Progenitor cell of endocrine pancreas (in vitro differentiated cells): ENCODE results near the gene KRT72. TPM values are rescaled to one million over a fixed set of nuclear protein-coding genes. Genes with fewer than 3 reads are reported as not detected.

Experiments used
- DNase-seq: peaks from one replicate; pipeline ENCODE4 v3.0.0; 2021; ENCODE audit warnings: low spot score; ENCODE audit not compliant: unreplicated experiment
- H3K27ac Mint-ChIP-seq: 2 replicates; pipeline ENCODE4 v1.8.0; 2021; ENCODE audit warnings: mild to moderate bottlenecking, moderate library complexity, mixed read lengths
- H3K27me3 Mint-ChIP-seq: 2 replicates; pipeline ENCODE4 v1.8.0; 2021; ENCODE audit warnings: mixed read lengths
- H3K36me3 Mint-ChIP-seq: 2 replicates; pipeline ENCODE4 v1.8.0; 2022; ENCODE audit warnings: mixed read lengths; ENCODE audit not compliant: insufficient read depth
- H3K4me1 Mint-ChIP-seq: 2 replicates; pipeline ENCODE4 v1.8.0; 2021; ENCODE audit warnings: low read depth, mixed read lengths
- H3K4me3 Mint-ChIP-seq: 2 replicates; pipeline ENCODE4 v1.8.0; 2021; ENCODE audit warnings: low read depth, mild to moderate bottlenecking, moderate library complexity, mixed read lengths
- H3K9me3 Mint-ChIP-seq: 2 replicates; pipeline ENCODE4 v1.8.0; 2021; ENCODE audit warnings: low read depth, mixed read lengths
- total RNA-seq: library from RNA; stranded (reverse); gene quantifications from 2 replicates; pipeline ENCODE4 v1.2.1, GENCODE V29; 2021
- TF ChIP-seq, protein P1 (sequence below): fragments of 200-600 bp; sonication (generic); IDR thresholded peaks from one replicate; pipeline ENCODE4 v1.5.0; 2021; ENCODE audit warnings: antibody characterized with exemption, mild to moderate bottlenecking; ENCODE audit not compliant: unreplicated experiment

The KRT72 gene
- total RNA-seq, 1 donor from 2014 or later: not detected

DNA sequence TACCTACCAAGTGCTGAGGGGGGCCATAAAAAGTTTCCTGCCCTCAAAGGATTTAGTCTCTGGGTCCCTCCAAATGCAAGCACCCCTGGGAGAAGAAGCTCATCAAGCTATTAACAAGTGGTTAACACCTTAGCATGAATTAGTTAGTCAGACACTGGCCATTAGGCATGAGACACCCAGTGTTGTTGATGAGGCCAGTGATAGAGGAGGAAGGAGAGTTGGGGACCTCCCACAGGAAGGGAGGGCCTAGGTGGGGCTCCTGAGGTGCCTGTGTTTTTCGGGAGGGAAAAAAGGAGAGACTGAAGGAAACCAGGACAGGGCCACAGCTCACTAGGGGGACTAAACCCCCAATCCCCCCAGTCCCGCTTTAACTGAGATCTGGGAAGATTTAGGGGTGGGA lies 43.8 kb downstream of the KRT72 start:
- Mint-ChIP-seq H3K4me3 (no peak overlapping the region), H3K27ac (no peak overlapping the region), H3K36me3 (no peaks in the 10 kb centered on the region), H3K27me3 (peaks cover 55% of the 10 kb centered on the region), H3K9me3 (no peaks in the 10 kb centered on the region), H3K4me1 (no peaks in the 10 kb centered on the region)
- DNase-seq: no peak
- TF ChIP-seq, protein P1, sequence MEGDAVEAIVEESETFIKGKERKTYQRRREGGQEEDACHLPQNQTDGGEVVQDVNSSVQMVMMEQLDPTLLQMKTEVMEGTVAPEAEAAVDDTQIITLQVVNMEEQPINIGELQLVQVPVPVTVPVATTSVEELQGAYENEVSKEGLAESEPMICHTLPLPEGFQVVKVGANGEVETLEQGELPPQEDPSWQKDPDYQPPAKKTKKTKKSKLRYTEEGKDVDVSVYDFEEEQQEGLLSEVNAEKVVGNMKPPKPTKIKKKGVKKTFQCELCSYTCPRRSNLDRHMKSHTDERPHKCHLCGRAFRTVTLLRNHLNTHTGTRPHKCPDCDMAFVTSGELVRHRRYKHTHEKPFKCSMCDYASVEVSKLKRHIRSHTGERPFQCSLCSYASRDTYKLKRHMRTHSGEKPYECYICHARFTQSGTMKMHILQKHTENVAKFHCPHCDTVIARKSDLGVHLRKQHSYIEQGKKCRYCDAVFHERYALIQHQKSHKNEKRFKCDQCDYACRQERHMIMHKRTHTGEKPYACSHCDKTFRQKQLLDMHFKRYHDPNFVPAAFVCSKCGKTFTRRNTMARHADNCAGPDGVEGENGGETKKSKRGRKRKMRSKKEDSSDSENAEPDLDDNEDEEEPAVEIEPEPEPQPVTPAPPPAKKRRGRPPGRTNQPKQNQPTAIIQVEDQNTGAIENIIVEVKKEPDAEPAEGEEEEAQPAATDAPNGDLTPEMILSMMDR: no peak

DNA sequence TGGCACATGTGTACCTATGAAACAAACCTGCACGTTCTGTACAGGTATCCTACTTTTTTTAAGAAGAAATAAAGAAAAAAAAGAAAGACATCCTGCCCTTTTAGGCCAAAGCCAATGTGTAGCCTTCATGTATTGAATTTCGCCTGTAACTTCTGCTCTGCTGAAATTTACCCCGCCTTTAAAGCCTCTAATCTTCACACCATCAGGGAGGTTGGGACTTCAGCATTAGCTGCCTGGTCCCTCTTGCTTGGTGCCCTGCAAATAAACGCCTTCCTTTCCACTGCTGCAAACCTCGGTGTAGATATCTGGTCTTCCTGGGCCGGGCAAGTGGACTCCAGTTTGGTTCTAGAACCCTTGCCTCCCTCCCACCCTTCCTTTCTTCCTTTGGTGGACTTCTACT lies 45.7 kb downstream of the KRT72 start:
- peaks cover 60% of the 10 kb centered on the region for H3K27me3 Mint-ChIP-seq
- no peak for DNase-seq
- H3K27ac Mint-ChIP-seq: no peak overlapping the region
- TF ChIP-seq, protein P1: no peak
- no peaks in the 10 kb centered on the region for H3K36me3 Mint-ChIP-seq
- no peaks in the 10 kb centered on the region for H3K4me1 Mint-ChIP-seq
- H3K4me3 Mint-ChIP-seq: no peak overlapping the region
- no peaks in the 10 kb centered on the region for H3K9me3 Mint-ChIP-seq

DNA sequence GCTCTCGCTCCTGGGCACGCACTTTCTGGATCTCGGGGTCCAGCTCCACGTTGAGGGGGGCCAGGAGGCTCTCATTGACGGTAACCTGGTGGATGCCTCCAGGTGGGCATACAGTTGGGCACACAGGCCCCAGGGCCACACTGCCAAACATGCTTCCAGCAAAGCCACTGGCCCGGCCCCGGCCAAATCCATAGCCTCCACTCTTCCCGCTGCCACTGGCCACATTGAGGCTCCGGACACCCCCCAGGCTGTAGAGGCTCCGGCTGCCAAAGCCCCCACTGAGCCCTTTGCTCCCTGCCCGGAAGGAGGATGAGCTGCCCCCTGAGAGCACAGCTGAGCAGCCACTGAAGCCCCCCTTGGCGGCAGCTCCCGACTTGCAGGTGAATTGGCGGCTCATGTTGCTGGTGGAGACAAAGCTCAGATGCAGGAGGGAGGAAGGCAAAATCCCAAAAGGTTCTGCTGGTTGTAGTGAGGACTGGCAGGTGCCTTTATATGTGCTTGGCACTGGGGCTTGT lies 48.5 kb downstream of the KRT72 start, which contains the start of gene KRT71:
Gene KRT71 (minus strand): TSS at position 465 of the 515 bp plus-strand sequence. CDS start 68 bp downstream, at position 397.
- Mint-ChIP-seq H3K27me3 (peaks cover 55% of the 10 kb centered on the region), H3K27ac (no peak within 1 kb of the TSS), H3K4me3 (no peak within 1 kb of the TSS)

DNA sequence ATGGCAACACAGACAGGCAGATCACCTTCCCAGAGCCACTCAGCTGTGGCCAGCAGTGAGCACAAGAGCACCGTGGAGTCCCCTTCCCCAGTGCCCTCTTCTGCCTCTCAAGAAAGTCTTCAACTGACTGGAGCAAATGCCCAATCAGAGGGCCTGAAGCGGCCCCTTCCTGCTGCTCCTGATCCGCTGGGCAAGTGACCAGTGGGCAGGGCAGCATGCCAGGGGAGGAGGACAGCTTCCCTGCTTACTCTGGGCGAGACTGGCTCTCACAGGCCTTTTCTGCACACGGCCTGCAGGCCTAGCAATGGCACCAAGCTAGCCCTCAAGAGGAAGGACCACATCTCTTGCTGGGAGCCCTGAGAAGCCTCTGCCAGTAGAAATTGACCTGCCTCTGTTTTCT lies 49.2 kb downstream of the KRT72 start:
- no peak for DNase-seq
- Mint-ChIP-seq H3K27me3 (peaks cover 57% of the 10 kb centered on the region), H3K9me3 (no peaks in the 10 kb centered on the region), H3K36me3 (no peaks in the 10 kb centered on the region), H3K4me1 (no peaks in the 10 kb centered on the region), H3K27ac (no peak overlapping the region), H3K4me3 (no peak overlapping the region)
- TF ChIP-seq, protein P1: no peak

More for the DNA sequence above, 48.5 kb downstream of the KRT72 start, which contains the start of gene KRT71:
- Mint-ChIP-seq H3K9me3 (no peaks in the 10 kb centered on the region), H3K4me1 (no peaks in the 10 kb centered on the region), H3K36me3 (no peaks in the 10 kb centered on the region)
- TF ChIP-seq, protein P1: no peak
- no peak for DNase-seq

DNA sequence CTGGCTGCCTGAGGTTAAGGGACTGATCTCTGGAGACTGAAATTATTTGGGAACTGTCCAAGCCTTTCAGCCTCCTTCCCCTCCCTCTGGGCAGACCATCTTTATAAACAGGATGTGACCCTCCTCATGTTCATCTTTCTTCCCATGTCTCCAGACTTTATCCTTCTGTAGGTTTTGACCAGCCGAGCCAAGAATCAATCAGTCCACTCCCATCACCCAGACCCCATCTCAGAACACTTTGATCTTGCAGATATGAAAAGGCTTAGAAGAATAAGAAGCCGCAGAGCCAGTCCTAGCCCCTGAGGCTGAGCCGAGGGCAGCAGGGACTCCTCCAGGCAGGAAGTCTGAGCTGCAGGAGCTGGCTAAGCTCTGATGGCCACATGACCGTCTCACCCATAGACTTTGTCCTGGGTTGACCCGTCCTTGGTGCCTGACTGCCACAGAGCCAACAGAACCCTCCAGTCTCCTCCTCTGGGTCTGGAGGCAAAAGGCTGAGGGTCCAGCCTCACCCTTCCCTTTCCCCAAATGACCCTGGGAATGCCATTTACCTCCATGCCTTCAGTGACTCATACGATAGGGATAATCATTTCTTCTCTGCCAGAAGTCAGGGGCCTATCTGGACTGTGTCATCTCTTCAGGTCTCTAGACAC lies 49.9 kb downstream of the KRT72 start:
- H3K4me3 Mint-ChIP-seq: no peak overlapping the region
- no peaks in the 10 kb centered on the region for H3K36me3 Mint-ChIP-seq
- TF ChIP-seq, protein P1: no peak
- H3K27me3 Mint-ChIP-seq: peaks cover 61% of the 10 kb centered on the region
- H3K27ac Mint-ChIP-seq: no peak overlapping the region
- no peaks in the 10 kb centered on the region for H3K4me1 Mint-ChIP-seq
- DNase-seq: no peak
- no peaks in the 10 kb centered on the region for H3K9me3 Mint-ChIP-seq
